ENCODE data around the gene GCK.
"Not testable (repeated sequence)": the region's sequence is repeated elsewhere in the genome, so short reads cannot be mapped to it uniquely, and the experiment has no call there.

Gene GCK

GRCh38 chr7:44184206-44184872 is 4.9 kb downstream of the GCK start:
- H4K20me1 ChIP-seq = no peaks in the 10 kb centered on the region
- no peak overlapping the region for H3K27ac ChIP-seq
- no peaks in the 10 kb centered on the region for H3K36me3 ChIP-seq
- no peak for TF ChIP-seq Cebpa-rat (IDR thresholded peaks at IDR 0.05)
- H3K4me2 ChIP-seq = no peak overlapping the region
- peaks cover 14% of the 10 kb centered on the region for H3K4me1 ChIP-seq
- no peak overlapping the region for H3K4me3 ChIP-seq
- peaks cover 13% of the 10 kb centered on the region for H3K9me3 ChIP-seq
- no peaks in the 10 kb centered on the region for H3K27me3 ChIP-seq
- H3K9ac ChIP-seq = 0 out of 2 replicates have a peak overlapping the region, but pooled peaks have one; percentile 34

GRCh38 chr7:44183386-44183785 is 5.9 kb downstream of the GCK start:
- Histone ChIP-seq H3K4me3 (no peak overlapping the region), H3K36me3 (no peaks in the 10 kb centered on the region), H3K27me3 (no peaks in the 10 kb centered on the region), H3K27ac (no peak overlapping the region), H3K4me2 (no peak overlapping the region), H4K20me1 (no peaks in the 10 kb centered on the region), H3K4me1 (peaks cover 14% of the 10 kb centered on the region), H3K9ac (no peak overlapping the region), H3K9me3 (peaks cover 13% of the 10 kb centered on the region)
- no peak for TF ChIP-seq Cebpa-rat (IDR thresholded peaks at IDR 0.05)

GRCh38 chr7:44182827-44183226 is 6.4 kb downstream of the GCK start:
- Histone ChIP-seq H3K27ac (no peak overlapping the region), H3K27me3 (no peaks in the 10 kb centered on the region), H3K4me3 (no peak overlapping the region), H3K4me2 (no peak overlapping the region), H3K9ac (no peak overlapping the region), H3K9me3 (peaks cover 13% of the 10 kb centered on the region), H3K36me3 (no peaks in the 10 kb centered on the region), H4K20me1 (no peaks in the 10 kb centered on the region), H3K4me1 (peaks cover 18% of the 10 kb centered on the region)
- no peak for TF ChIP-seq Cebpa-rat (IDR thresholded peaks at IDR 0.05)

- TF ChIP-seq Cebpa-rat (IDR thresholded peaks at IDR 0.05) = no peak
- H3K27me3 ChIP-seq = no peaks in the 10 kb centered on the region
These were observed 8.6 kb downstream of the GCK start for GRCh38 chr7:44180631-44181030.

GRCh38 chr7:44177570-44178131 is 11.6 kb downstream of the GCK start:
- Histone ChIP-seq H4K20me1 (no peaks in the 10 kb centered on the region), H3K27ac (no peak overlapping the region), H3K4me3 (no peak overlapping the region), H3K4me1 (peaks cover 22% of the 10 kb centered on the region), H3K4me2 (no peak overlapping the region), H3K9me3 (peaks cover 9% of the 10 kb centered on the region), H3K9ac (no peak overlapping the region), H3K27me3 (no peaks in the 10 kb centered on the region), H3K36me3 (no peaks in the 10 kb centered on the region)
- no peak for TF ChIP-seq Cebpa-rat (IDR thresholded peaks at IDR 0.05)

More at GRCh38 chr7:44180631-44181030, 8.6 kb downstream of the GCK start:
- Histone ChIP-seq H3K27ac (no peak overlapping the region), H3K4me3 (no peak overlapping the region), H3K4me1 (peaks cover 29% of the 10 kb centered on the region), H3K9ac (no peak overlapping the region), H3K36me3 (no peaks in the 10 kb centered on the region), H3K4me2 (no peak overlapping the region), H4K20me1 (no peaks in the 10 kb centered on the region), H3K9me3 (peaks cover 13% of the 10 kb centered on the region)

GRCh38 chr7:44176486-44176885 is 12.8 kb downstream of the GCK start:
- H3K4me3 ChIP-seq = no peak overlapping the region
- no peak overlapping the region for H3K27ac ChIP-seq
- TF ChIP-seq Cebpa-rat (IDR thresholded peaks at IDR 0.05) = no peak
- H4K20me1 ChIP-seq = no peaks in the 10 kb centered on the region
- H3K4me2 ChIP-seq = no peak overlapping the region
- no peak overlapping the region for H3K9ac ChIP-seq
- H3K9me3 ChIP-seq = peaks cover 7% of the 10 kb centered on the region
- no peaks in the 10 kb centered on the region for H3K36me3 ChIP-seq
- no peaks in the 10 kb centered on the region for H3K27me3 ChIP-seq
- H3K4me1 ChIP-seq = peaks cover 22% of the 10 kb centered on the region

GRCh38 chr7:44175730-44176129 is 13.5 kb downstream of the GCK start:
- H3K36me3 ChIP-seq = no peaks in the 10 kb centered on the region
- no peak overlapping the region for H3K9ac ChIP-seq
- no peaks in the 10 kb centered on the region for H3K27me3 ChIP-seq
- H3K9me3 ChIP-seq = peaks cover 12% of the 10 kb centered on the region
- no peaks in the 10 kb centered on the region for H4K20me1 ChIP-seq
- H3K4me2 ChIP-seq = no peak overlapping the region
- TF ChIP-seq Cebpa-rat (IDR thresholded peaks at IDR 0.05) = no peak
- no peak overlapping the region for H3K27ac ChIP-seq
- H3K4me3 ChIP-seq = no peak overlapping the region
- peaks cover 22% of the 10 kb centered on the region for H3K4me1 ChIP-seq

- H3K27ac ChIP-seq, H3K27me3 ChIP-seq, H3K4me3 ChIP-seq, H3K9ac ChIP-seq, H3K36me3 ChIP-seq, H4K20me1 ChIP-seq, H3K4me2 ChIP-seq: not testable (repeated sequence)
- H3K9me3 ChIP-seq = peaks cover 12% of the 10 kb centered on the region
- peaks cover 18% of the 10 kb centered on the region for H3K4me1 ChIP-seq
These were observed 14.6 kb downstream of the GCK start for GRCh38 chr7:44174694-44174948.

GRCh38 chr7:44173911-44174693 is 15.1 kb downstream of the GCK start:
- TF ChIP-seq Cebpa-rat (IDR thresholded peaks at IDR 0.05) = no peak
- Histone ChIP-seq H3K9ac (no peak overlapping the region), H3K4me1 (peaks cover 14% of the 10 kb centered on the region; the same call in 1 of the 2 replicates), H4K20me1 (no peaks in the 10 kb centered on the region), H3K27me3 (no peaks in the 10 kb centered on the region), H3K9me3 (peaks cover 12% of the 10 kb centered on the region), H3K4me3 (no peak overlapping the region), H3K36me3 (no peaks in the 10 kb centered on the region), H3K27ac (no peak overlapping the region), H3K4me2 (no peak overlapping the region)

GRCh38 chr7:44172803-44173424 is 16.3 kb downstream of the GCK start:
- peaks cover 20% of the 10 kb centered on the region for H3K4me1 ChIP-seq
- H3K27me3 ChIP-seq = no peaks in the 10 kb centered on the region
- no peak overlapping the region for H3K4me2 ChIP-seq
- H3K27ac ChIP-seq = no peak overlapping the region
- no peak overlapping the region for H3K9ac ChIP-seq
- no peak for TF ChIP-seq Cebpa-rat (IDR thresholded peaks at IDR 0.05)
- H3K9me3 ChIP-seq = peaks cover 12% of the 10 kb centered on the region
- H3K36me3 ChIP-seq = no peaks in the 10 kb centered on the region
- H3K4me3 ChIP-seq = no peak overlapping the region
- no peaks in the 10 kb centered on the region for H4K20me1 ChIP-seq

Measured in BLaER1 (cell line).